Stimulated activated CD8-positive, alpha-beta memory T cell treated with anti-CD3 and anti-CD28 coated beads, Interleukin-7, amount 100 ng/mL, for 48 hours (primary cell): Measurements from ENCODE around the gene FSTL3.

Experiments used
- DNase-seq, 2 donors: peaks; one replicate each; pipeline ENCODE4 v3.0.0-alpha.2; 2020; ENCODE audit warnings: low read depth in 1 of 2; ENCODE audit errors: extremely low read depth in 1 of 2

The FSTL3 gene

DNA sequence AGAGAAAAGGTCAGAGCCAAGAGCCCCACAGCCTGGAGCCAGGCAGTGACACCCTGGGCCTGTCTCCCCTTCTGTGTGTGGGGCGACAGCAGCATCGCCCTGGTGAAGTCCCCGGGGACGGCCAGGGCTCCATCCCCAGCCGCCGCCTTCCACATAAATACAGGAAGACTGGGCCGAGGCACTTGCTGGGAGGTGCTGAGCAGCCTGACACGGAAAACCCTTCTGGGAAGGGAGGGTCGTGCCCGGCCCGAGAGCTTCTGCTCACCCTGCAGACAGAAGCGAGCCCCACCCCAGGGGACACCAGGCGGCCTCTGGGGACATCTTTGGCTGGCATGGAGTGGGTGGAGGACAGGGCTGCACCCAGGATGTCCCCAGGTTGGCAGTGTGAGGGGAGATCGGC is 31.4 kb upstream of the FSTL3 start:
- DNase-seq, result no peak

DNA sequence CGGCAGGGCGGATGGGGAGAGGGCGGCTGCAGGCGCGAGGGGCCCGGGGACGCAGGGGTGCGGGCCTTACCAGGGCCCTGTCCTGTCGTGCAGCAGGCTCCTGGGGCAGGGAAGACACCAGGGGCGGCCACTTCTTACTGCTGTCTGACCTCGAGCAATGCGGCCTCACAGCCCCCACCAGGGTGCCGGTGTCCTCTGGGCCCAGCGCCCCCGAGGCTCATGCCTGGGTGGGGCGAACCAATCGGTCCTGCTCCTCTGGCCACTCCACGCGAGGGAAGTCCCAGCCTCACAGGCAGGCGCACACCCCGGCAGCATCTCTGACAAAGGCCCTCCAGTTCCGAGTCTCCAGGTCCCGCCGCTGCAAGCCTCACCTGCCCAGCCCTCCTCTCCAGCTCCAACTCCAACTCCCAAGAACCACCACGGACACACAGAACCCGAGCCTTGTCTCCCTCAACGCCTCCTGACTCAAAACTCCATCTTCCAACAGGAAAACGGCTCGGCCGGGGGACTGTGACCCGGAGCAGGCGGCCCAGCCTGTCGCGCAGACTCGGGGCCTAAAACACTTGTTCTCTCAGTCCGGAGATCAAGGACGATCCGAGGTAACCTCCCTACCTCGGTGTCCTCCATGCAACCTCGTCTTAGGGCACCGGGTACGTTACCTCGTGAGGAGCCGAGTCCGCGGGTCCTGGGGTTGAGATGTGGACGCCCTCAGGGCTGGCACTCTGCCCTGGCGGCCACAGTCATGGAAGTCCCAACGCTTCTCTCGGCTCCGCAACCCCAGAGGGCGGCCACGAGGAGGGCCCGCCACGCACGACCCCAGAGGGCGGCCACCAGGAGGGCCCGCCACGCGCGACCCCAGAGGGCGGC is 30.0 kb upstream of the FSTL3 start:
- DNase-seq, result no peak

DNA sequence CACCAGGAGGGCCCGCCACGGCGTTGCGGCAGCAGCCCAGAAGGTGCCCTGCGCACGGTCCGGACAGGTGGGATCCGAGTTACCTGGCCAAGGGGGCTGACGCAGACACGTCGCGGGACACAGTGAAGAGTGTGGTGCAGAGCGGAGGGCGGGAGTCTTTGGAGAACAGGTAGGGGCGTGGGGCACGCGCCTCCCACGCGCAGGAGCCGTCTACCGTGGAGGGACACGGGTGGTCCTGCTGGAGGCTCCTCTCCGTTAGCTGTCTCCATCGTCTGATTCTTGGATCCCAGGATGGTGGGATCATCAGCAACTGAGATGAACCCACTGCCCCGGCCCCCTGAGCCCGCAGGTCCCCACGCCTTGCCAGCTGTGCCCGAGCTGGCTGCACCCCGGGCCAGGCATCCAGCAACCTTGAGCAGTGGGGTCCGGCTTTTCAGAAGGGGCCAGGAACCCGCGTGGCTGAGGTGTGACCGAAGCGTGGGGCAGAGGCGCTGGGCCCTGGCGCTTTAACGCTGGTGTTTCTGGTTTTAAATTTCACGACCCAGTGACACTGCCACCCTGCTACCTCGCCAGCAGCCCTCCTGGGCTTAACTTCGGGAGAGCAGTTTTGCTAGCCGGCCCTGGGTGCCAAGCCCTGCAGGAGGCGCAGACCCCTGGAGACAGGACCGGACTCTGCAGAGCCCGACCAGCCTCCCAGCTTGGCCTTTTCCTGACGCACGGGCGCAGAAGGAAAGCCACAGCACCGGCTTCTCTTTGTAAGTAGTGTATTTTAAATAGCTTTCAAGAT is 29.2 kb upstream of the FSTL3 start:
- DNase-seq, result no peak

DNA sequence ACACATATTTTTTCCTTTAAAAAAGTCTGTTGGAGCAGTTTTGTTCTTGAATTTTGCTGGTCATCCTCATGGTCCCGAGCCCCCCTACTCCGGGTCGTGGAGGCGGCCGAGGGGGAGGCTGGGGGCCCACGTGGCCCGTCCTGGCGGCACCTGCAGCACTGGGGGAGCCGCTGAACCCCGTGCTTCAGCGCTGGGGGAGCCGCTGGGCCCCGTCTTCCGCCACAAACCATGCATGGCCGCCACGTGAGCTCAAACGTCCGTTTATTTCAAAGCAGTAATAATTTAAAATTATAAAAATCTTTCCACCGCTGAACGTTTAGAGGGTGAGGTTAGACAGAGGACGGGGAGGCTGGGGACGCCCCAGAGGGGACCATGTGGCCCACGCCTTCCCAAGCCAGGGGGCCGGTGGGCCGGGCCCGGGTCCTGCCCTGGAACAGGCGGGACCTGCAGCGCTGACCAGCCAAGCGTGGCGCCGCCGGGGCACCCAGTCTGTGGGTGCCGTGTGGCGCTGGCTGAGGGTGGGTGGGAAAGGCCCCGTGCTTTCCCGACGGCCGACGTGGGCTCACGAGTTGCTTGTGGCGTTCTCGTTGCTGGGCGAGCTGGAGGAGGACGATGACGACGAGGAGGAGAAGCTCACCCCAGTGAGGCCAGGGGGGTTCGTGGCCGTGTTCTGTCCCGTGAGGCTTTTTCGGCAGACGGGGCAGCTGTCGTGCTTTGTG is 28.5 kb upstream of the FSTL3 start:
- no peak for DNase-seq

DNA sequence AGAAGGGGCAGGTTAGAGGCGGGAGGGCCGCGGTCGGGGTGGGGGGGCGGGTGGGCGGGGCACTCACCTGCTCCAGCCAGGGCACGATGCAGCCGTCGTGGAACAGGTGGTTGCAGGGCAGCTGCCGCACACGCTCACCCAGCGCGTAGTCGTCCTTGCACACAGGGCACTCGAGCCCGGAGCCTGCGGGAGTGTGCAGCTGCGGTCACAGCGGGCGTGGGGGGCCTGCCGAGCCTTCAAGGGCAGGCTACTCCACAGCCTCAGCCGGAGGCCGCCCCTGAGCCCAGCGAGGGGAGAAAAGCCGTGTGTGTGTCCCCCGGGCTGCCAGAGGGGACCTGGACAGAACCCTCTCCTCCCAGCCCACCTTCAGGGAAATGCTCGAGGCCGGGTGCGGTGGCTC is 27.9 kb upstream of the FSTL3 start:
- no peak for DNase-seq

DNA sequence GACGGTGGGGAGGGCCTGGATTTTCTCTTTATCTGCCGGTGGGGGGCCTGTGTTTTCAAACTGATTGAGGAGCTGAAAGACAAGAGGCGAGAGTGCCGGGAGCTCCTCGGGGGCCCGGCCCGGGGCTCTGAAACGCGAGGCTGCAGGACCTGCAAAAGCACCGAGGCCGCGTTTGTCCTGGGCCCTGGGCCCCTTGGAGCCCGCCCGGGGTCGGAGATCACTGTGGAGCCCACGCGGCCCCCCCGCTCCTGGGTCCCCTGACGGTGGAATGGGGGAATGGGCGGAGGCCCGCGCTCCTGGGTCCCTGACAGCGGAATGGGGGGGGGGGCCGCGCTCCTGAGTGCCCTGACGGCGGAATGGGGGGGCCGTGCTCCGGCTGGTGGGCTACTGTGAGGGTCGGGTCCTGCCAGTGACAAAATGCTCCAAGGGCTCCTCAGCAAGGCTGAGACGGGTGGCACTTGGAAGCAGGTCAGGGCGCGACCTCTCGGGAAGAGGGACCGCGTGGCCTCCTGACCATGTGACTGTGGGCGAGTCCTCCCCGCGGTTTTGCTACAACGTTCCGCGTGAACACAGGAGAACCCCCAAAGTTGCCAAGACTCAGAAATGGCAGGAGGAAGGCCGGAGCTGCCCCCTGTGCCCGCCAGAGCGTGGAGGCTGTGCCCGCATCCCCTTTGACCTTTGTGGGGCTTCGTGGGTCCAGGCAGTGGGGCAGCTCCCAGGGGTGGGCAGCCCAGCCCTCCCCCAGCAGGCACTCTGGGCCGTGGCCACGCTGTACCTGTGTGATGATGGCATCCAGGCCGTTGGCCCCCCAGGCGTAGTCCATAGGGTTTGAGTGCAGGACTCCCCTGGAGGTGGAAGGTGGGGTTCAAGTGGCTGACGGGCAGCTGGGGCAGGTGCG is 27.0 kb upstream of the FSTL3 start:
- DNase-seq, result no peak

DNA sequence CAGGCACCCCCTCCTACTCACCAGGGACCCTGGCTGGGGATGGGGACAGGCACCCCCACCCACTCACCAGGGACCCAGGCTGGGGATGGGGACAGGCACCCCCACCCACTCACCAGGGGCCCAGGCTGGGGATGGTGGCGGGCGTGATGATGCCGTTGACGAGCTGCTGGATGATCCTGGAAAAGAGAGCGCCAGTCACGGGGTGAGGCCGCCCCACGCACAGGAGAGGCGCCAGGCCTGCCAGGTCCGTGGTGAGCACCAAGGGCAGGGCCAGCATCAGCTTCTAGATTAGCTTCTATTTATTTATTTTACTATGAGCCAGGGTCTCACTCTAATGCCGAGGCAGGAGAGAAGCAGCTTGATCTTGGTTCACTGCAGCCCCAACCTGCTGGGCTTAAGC is 26.1 kb upstream of the FSTL3 start:
- DNase-seq, result no peak

DNA sequence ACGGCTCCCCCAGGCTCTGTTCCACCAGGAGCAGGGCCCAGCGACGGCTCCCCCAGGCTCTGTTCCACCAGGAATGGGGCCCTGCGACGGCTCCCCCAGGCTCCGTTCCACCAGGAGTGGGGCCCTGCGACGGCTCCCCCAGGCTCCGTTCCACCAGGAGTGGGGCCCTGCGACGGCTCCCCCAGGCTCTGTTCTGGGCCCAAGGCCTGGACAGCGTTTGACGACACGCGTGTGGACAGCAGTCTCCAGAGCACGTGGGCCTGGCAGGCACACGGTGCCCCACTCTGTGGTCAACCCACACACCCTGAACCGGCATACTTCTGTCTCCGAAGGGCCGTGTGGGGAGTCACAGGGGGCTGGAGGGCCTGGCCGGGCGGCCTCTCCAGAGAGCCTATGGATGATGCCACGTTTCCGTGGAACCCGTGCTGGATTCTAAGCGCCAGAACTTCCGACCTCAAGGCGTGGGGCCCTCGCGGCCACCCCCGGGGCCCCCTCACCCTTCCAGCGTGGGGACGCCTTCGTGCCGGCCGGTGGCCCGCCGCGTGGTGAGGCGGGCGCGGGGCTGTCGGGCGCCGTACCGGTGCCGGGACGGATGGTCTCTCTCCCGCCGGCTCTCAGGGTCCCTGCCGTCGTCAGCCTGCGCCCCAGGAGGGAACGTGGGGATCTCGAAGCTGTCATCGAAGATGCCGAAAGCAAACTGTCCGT is 24.9 kb upstream of the FSTL3 start:
- DNase-seq, result no peak

DNA sequence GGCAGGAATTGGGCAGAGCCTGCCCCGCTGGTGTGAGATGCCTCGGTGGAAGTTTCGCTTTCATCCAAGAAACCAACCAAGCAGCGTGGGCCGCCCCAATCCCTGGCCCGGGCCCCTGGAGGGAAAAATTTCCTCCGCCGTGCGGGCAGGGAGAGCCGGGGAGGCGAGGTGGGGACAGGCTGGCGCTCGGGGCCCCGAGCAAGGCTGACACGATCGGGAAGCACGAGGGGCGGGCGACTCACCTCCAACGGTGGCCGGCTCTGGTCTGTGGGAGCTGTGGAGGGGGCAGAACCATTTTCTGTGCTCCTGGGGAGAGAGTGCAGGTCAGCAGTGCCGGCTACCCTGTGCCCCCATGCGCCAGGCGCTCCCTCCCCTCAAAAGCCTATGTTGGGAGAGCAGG is 24.2 kb upstream of the FSTL3 start:
- no peak for DNase-seq

DNA sequence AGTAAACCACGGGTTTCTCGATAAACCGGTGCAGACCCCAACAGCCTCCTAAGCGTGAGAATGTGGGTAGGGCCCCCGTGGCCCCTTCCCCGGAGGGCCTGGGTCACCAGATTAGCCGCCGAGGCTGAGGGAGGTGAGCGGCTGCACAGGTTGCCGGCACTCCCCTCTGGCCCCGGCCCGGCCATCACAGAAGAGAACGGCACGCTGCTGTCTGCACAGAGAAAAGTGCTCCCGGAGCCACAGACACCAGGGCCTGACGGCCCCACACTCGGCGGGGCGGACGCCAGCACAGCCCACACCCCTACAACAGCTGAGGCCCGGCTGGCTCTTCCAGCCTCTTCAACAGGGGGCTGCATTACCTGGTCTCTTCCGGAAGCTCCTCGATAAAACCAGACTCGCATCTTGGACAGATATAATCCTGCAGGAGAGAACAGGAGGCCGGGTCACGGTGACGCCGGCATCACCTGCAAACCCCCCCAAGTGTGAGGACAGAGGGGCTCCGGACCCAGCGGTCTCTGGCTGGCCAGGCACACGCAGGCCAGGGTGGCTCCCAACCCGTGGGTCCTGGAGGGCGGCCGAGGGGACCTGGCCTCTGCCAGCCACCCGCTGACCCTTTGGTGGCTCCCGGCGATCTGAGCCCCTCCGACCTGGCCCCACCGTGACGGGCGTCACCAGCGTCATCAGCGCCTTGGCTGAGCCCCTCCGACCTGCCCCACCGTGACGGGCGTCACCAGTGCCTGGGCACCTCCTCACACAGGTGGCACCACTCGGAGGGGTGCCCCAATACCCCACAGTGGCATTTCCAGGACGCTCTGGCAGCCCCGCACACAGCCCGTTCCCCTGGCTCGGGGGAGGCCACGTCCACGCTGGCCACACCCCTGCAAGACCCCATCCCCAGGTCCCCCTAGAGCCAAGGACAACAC is 23.5 kb upstream of the FSTL3 start:
- no peak for DNase-seq

DNA sequence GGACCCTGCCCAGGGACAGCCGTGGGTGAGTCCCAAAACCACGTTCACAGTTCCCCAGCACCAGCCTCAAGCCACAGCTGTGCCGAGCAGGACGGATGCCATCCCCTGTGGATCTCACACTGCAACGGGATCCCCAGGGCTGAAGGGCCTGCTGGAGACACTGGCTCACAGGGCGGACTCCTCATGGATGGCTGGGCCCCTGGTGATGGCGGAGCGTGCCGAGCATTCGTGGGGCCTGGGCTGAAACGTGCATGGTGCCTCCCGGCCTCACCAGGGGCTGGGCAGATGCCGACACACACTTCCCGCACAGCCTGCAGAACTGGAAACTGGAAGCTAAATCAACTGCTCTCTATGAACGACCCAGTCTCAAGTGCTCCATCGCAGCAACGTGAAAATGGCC is 22.8 kb upstream of the FSTL3 start:
- no peak for DNase-seq

DNA sequence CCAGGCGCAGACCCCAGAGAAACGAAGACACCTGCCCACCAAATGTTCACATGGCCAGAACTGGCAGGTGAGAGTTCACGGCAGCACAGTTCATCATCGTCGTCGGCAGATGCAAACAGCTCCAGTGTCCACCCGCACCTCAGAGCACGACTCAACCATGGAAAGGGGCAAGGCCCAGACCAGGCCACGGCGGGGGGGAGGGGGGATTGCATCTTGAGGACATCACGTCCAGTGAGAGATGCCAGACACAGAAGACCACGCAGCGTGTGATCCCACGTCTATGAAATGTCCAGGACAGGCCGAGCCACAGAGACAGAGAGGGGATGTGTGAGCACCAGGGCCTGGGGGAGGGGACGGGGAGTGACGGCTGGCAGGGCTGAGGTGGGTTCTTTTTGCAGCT is 20.5 kb upstream of the FSTL3 start:
- no peak for DNase-seq

DNA sequence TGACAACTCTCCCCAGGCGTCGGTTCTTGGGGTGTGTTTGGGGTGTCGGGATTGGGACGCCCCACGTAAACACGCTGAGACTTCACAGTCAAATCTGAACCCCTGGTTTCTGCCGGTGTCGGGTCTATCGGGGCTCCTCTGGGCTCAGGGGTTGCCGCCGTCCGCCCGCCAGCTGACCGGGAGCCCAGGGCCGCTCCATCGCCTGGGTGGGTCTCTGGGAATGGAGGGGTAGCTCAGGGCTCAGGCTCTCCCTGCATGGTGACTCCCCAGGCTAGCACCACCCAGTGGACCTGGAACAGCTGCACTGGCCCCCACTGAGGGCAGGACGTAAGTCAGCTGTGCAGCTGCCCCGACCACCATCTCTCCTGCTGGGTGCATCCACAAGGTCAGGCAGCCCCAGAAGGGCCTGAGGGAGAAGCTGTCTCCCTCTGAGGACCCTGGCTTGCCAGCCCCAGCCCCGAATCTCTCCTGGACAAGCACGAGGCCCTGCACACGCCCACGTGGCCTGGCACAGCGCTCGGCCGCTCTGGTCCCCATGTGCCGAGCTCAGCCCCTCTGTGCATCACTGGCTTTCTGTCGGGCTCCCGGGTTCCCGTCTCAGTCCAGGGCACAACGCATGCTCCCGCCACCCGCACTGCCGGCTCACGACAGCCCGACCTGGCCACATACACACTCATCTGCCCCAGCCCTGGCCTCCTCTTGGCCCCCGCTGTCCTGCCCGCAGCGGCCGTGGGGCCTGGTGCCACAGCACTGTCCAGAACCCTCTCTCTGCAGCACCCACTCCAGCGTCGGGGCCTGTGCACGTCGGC is 19.2 kb upstream of the FSTL3 start:
- DNase-seq, result no peak

DNA sequence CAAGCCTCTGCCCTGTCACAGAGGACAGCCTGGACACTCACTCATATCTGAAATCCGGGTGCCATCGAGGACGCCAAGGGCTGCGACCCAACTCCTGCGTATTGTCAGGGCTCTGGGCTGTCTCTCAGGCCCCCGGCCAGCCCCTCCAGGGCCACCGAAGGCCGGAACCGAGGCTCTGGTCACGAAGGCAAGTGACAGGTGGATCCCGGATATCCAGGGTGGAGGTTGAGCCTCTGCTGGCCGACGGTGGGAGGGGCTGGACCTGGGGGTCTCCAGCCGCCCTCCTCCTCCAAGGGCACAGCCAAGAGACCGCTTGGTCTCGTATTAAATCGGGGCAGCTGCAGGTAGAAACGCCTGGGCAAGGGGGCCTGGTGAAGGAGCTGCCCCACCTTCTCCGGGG is 18.6 kb upstream of the FSTL3 start:
- no peak for DNase-seq

DNA sequence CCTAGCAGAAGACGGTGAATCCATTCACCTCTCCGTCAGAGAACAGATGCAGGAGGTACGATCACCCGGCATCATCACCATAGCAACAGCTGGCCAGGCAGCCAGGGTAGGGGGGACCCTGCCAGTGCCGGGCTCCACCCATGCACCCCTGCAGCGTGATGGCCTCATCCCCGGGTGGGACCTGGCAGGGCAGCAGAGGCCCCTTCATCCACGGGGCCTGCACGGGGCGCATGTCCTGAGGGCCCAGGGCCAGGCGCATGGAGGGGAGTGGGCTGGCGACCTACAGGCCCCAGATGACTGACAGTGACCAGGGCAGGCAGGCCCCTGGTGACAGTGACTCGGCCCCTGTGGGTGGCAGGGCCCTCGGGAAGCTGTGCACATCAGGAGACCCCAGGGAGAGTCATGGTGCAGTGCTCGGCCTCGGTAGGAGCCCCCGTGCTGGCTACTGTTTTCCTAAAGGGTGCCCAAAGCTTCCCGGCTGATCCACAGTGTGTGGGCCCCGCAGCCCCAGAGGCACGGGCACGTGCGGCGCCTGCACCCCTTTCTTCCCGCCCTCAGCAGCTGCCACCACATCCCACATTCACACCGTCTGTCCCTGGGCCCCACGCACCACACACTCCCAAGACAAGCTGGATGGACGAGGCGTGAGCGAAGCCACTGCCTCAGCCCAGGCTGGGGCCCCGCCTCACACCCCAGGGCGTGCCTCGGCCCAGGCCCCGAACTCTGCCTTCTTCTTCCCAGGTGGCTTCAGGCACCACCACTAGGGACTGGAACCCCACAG is 17.9 kb upstream of the FSTL3 start:
- DNase-seq, result no peak

DNA sequence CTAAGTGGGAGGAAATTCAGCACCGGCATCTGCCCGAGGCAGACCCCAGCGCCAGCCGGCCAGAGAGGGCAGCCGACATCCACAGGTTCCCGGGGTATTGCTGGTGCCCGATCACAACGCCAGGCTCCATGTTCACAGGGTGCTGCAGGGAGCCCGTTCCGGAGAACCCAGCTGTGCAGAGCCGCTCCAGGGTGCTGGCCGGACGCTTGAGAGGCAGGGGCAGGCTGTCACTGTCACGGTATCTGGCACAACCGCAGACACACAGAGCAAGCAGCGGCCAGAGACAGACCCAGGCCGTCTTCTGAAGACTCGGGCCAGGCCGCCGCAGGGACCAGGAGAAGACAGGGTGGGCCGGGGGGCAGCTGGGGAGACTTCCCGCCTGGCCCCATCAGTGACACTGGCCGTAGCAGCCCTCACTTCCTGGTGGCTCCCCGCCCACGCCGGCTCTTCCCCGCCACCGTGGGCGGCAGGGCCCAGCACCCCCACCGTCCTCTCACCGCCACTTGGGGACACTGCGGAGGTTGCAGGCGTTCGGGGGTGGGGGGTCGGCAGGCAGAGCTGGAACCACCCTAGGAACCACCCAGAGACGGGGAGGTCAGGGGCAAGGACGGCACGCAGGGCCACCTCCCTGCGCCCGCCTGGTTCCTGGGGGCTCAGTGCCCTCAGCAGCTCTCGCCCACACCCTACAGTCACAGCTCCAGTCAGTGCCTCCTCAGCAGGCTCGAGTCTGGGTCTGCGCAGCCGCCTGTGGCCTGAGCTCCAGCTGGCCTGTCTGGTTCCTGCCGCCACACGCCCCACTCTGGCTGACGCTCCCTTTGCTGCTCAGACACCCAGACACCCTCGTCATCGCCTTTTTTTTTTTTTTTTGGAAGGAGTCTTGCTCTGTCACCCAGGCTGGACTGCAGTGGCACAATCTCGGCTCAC is 17.0 kb upstream of the FSTL3 start:
- DNase-seq, result no peak
